Activated naive CD8-positive, alpha-beta T cell treated with anti-CD3 and anti-CD28 coated beads, Interleukin-2, amount 50 U/mL, for 16 hours (primary cell): ENCODE results near the gene PHOX2A.

Experiments used
- DNase-seq: peaks from one replicate; pipeline ENCODE4 v3.0.0-alpha.2; 2020; ENCODE audit warnings: low read depth, low spot score

Gene PHOX2A

GRCh38 chr11:72233773-72234513, 10.0 kb downstream of the PHOX2A start:
- DNase-seq = no peak

GRCh38 chr11:72233056-72233772, 10.8 kb downstream of the PHOX2A start:
- no peak for DNase-seq

- DNase-seq = no peak
These were observed 11.5 kb downstream of the PHOX2A start for GRCh38 chr11:72232260-72233055.

- DNase-seq = no peak
These were observed 12.3 kb downstream of the PHOX2A start for GRCh38 chr11:72231396-72232259.

GRCh38 chr11:72230764-72231365, 13.1 kb downstream of the PHOX2A start:
- no peak for DNase-seq

GRCh38 chr11:72229925-72230763, 13.8 kb downstream of the PHOX2A start:
- DNase-seq = no peak

- DNase-seq = no peak
These were observed 14.5 kb downstream of the PHOX2A start for GRCh38 chr11:72229336-72229924.

- DNase-seq = no peak
These were observed 15.1 kb downstream of the PHOX2A start for GRCh38 chr11:72228844-72229231.

GRCh38 chr11:72228229-72228843, 15.6 kb downstream of the PHOX2A start:
- DNase-seq = no peak

GRCh38 chr11:72227316-72228228, 16.4 kb downstream of the PHOX2A start:
- DNase-seq = no peak

- no peak for DNase-seq
These were observed 17.3 kb downstream of the PHOX2A start for GRCh38 chr11:72226701-72227100.

GRCh38 chr11:72225411-72225951, 18.5 kb downstream of the PHOX2A start:
- no peak for DNase-seq

GRCh38 chr11:72224564-72225410, 19.2 kb downstream of the PHOX2A start, which contains the start of gene INPPL1:
INPPL1 (plus strand) TSS chr11:72224767; CDS start chr11:72224985, 218 bp downstream.
- DNase-seq = no peak

- DNase-seq = no peak
These were observed 20.1 kb downstream of the PHOX2A start for GRCh38 chr11:72223615-72224563.

- peak; percentile 86 for DNase-seq
These were observed 20.9 kb downstream of the PHOX2A start for GRCh38 chr11:72222907-72223614.
